ENCODE measurements around the gene ATL3.
"Not testable (repeated sequence)": the region's sequence is repeated elsewhere in the genome, so short reads cannot be mapped to it uniquely, and the experiment has no call there.

ATL3 gene

GRCh38 chr11:63623513-63624140 is 47.5 kb downstream of the ATL3 start:
- in situ Hi-C loops (cut with HindIII; ENCODE audit: low sequenced_read_pairs), result loop anchor here (5.0 kb wide), 1 partner anchor 131 kb away; the partner anchor contains the start of gene PLAAT5

DNA sequence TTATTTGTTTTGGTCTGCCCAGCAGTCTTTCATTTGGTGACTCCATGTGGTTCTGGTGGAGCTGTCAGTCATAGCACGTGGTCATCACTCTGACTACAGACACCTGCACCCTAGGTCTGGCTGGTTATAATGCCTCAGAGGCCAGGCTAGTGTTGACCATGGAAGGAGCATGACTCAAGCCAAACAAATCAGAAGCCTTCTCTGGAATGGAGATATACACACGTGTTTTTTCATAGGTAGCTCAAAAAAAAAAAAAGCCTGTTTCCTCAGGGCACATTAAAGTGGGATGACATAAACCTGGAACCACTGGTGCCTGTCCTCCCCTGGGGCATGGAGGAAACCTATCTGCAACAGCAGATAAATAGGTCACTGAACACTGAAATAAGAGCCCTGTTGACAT is 48.9 kb downstream of the ATL3 start:
- in situ Hi-C loops (cut with HindIII; ENCODE audit: low sequenced_read_pairs), result loop anchor here (5.0 kb wide), 1 partner anchor 130 kb away; the partner anchor contains the start of gene PLAAT5

GRCh38 chr11:63621071-63621470 is 50.1 kb downstream of the ATL3 start:
- in situ Hi-C loops (cut with HindIII; ENCODE audit: low sequenced_read_pairs), result loop anchor here (5.0 kb wide), 1 partner anchor 129 kb away; the partner anchor contains the start of gene PLAAT5

GRCh38 chr11:63619967-63620366 is 51.2 kb downstream of the ATL3 start:
- in situ Hi-C loops (cut with HindIII; ENCODE audit: low sequenced_read_pairs), result loop anchor here (5.0 kb wide), 1 partner anchor 128 kb away; the partner anchor contains the start of gene PLAAT5

DNA sequence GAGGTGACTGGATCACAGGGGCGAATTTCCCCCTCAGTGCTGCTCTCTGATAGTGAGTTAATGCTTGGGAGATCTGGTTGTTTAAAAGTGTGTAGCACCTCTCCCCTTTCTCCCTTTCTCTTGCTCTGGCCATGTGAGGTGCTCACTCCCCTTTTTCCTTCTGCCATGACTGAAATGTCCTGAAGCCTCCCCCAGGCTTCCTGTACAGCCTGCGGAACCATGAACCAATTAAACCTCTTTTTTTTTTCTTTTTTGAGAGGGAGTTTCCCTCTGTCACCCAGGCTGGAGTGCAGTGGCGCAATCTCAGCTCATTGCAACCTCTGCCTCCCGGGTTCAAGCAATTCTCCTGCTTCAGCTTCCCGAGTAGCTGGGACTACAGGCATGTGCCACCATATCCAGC is 53.5 kb downstream of the ATL3 start:
- in situ Hi-C loops (cut with HindIII; ENCODE audit: low sequenced_read_pairs), result not testable (repeated sequence)

DNA sequence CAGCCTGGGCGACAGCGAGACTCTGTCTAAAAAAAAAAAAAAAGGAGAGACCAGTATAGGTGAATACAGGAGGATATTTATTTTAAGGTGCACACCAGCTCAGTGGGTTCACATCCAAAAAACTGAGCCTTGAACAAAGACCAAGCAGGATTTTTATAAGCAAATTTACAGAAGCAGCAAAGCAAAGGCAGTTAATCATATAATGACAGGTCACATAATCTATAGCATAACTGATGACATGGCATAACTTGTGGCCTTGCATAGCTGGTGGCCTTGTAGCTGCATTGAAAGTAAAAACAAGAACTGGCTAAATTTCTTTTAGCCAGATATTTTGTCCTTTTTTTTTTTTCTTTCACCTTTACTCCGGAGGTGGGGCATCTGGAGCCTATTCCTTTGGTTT is 54.2 kb downstream of the ATL3 start:
- in situ Hi-C loops (cut with HindIII; ENCODE audit: low sequenced_read_pairs), result no loop called here

GRCh38 chr11:63614136-63614671 is 57.0 kb downstream of the ATL3 start, which contains the start of gene PLAAT3:
Gene PLAAT3 (minus strand): TSS chr11:63614433. CDS start chr11:63614014, 419 bp downstream.
- in situ Hi-C loops (cut with HindIII; ENCODE audit: low sequenced_read_pairs), result no loop called here

GRCh38 chr11:63613517-63614135 is 57.5 kb downstream of the ATL3 start:
- in situ Hi-C loops (cut with HindIII; ENCODE audit: low sequenced_read_pairs), result no loop called here

DNA sequence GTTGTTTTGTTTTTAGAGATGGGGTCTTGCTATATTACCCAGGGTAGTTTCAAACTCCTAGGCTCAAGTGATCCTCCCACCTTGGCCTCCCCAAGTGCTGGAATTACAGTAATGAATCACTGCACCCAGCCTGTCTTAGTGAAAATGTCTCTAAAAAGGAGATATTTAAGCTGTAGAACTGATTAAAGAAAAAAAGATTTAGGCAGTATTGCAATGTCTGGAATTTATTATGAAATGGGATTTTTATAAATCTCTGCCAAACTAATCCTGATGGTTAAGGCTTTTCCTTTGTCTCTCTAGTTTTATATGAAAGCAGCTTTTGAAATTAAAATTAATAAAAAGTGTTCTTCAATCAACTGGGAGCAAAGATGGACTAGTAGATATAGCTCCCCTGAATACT is 59.0 kb downstream of the ATL3 start:
- in situ Hi-C loops (cut with HindIII; ENCODE audit: low sequenced_read_pairs), result no loop called here

GRCh38 chr11:63611395-63611747 is 59.8 kb downstream of the ATL3 start:
- in situ Hi-C loops (cut with HindIII; ENCODE audit: low sequenced_read_pairs), result no loop called here

GRCh38 chr11:63610604-63611394 is 60.4 kb downstream of the ATL3 start:
- in situ Hi-C loops (cut with HindIII; ENCODE audit: low sequenced_read_pairs), result no loop called here

DNA sequence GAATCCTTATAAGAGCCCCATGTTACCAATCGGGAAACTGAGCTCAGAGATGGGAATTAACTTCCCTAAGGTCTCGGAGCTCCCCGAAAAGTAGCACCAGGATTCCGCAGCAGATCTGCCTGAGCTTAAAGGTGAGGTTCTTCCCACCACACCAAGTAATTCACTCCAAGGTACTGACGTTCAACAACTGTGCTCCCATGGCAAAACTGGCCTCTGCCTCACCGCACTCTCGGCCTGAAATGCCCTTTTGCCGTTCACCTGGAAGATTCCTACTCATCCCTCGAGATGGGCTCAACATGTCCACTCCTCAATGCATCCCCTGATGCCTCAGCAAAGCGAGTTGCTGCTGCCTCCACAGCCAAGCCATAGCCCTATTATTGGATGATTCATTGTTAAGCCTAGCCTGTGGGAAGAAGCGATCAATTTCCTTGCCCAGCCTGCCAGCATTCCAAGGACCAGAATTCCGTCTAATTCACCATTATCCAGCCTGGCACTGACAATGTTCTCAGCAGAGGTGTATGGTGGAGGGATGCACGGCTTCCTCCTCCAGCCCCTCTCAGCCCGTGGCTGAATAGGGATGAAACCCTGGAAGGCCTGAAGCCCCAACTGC is 61.1 kb downstream of the ATL3 start:
- in situ Hi-C loops (cut with HindIII; ENCODE audit: low sequenced_read_pairs), result no loop called here

DNA sequence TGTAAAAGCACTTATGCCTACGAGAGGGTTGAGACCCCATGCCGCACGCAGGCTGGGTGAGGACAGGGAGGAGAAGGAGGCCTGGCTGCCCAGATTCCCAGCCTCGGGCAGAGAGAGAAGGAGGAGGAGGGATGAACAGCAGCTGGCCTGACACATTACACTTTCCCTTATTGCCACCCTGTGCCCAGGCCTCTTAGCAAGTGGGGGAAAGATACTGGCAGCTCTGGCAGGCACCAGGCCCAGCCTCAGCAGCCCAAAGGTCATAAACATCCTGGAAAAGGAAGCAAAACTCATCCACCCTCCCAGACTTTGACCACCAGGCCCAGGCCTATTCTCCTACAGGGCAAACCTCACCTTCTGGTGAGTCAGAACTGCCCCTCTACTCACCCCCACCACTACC is 61.6 kb downstream of the ATL3 start:
- in situ Hi-C loops (cut with HindIII; ENCODE audit: low sequenced_read_pairs), result no loop called here

GRCh38 chr11:63608353-63609345 is 62.5 kb downstream of the ATL3 start:
- in situ Hi-C loops (cut with HindIII; ENCODE audit: low sequenced_read_pairs), result no loop called here

DNA sequence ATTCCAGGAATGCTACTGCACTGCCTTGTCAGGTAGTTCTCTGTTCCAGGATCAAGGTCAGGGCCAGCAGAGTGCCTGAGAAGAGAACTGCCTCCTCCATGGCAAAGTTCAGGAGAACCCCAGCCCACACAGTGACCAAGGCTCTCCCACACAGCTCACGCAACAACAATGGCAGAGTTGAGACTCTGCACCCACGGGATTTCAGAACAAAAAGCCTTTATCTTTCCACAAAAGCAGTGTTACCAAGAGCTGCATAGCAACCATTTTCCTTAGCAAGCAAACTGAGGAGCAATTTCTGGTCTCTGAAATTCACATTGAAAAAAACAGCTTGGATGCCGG is 68.0 kb downstream of the ATL3 start:
- in situ Hi-C loops (cut with HindIII; ENCODE audit: low sequenced_read_pairs), result no loop called here

DNA sequence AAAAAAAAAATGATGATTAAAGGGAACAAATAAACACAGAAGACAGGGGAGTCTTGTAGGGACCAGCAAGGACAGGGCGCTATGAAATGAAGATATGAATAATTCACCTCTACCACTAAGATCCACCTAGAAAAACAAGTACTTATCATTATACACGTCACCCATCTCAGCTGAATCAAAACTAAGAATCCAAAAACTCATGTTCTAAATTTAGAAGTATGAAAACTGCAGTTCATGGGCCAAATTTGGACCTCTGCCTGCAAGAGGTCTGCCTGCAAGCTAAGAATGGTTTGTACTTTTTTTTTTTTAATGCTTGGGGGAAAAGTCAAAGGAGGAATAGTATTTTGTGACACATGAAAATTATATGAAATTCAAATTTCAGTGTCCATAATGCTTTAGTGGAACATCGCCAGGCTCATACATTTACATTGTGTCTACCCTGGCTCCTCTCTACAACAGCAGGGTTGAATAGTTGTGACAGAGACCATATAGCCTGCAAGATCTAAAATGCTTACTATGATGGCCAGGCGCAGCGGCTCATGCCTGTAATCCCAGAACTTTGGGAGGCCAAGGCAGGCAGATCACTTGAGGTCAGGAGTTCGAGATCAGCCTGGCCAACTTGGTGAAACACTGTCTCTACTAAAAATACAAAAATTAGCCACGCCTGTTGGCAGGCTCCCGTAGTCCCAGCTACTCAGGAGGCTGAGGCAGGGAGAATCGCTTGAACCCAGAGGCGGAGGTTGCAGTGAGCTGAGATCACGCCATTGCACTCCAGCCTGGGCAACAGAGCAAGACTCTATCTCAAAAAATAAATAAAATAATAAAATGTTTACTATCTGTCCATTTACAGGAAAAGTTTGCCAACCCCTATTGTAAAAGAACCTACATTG is 68.6 kb downstream of the ATL3 start:
- in situ Hi-C loops (cut with HindIII; ENCODE audit: low sequenced_read_pairs), result not testable (repeated sequence)

GRCh38 chr11:63599211-63600122 is 71.7 kb downstream of the ATL3 start:
- in situ Hi-C loops (cut with HindIII; ENCODE audit: low sequenced_read_pairs), result no loop called here

DNA sequence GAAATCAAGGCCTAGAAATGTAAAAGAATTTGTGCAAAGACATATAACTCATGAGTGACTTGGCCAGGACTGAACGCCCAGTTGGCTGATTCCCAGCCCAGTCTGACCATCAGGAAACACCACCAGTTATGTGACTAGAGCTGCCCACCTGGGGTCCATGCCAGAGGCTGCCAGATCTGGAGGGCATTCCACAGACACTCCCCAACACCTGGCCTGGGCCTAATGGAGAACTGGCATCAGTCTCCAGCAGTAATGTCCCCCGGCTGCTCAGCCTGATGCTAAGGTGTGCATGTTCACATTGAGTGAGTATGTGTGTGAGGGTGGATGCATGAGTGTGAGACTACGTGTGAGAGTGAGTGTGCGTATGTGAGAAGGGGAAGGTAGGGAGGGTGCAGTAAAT is 72.6 kb downstream of the ATL3 start:
- in situ Hi-C loops (cut with HindIII; ENCODE audit: low sequenced_read_pairs), result no loop called here

Data from DLD1 (cell line).